BE2C (cell line): Measurements from ENCODE around the gene LIN52.
A peak's percentile ranks its signal among the peaks of the same experiment; 100 is the strongest.

Experiments used
- DNase-seq: peaks from one replicate; pipeline ENCODE4 v3.0.0-alpha.2; 2020
- H3K27me3 ChIP-seq: fragments of 250-450 bp; sonication (Bioruptor Pico); 2 replicates; pipeline ENCODE4 v1.5.1; 2020; ENCODE audit warnings: mild to moderate bottlenecking
- H3K36me3 ChIP-seq: fragments of 250-450 bp; sonication (Bioruptor Pico); 2 replicates; pipeline ENCODE4 v1.5.1; 2020; ENCODE audit warnings: mild to moderate bottlenecking
- H3K4me1 ChIP-seq: fragments of 250-450 bp; sonication (Bioruptor Pico); 2 replicates; pipeline ENCODE4 v1.5.1; 2020
- H3K4me3 ChIP-seq: 2 replicates; pipeline ENCODE4 v1.5.1; 2011; ENCODE audit warnings: low read depth, low read length
- H3K9me3 ChIP-seq: fragments of 250-450 bp; sonication (Bioruptor Pico); 2 replicates; pipeline ENCODE4 v1.5.1; 2020
- CTCF ChIP-seq: IDR thresholded peaks from 2 replicates; pipeline ENCODE4 v1.5.1; 2012; ENCODE audit warnings: mild to moderate bottlenecking, low read depth, low read length

The LIN52 gene

GRCh38 chr14:74048281-74048680 is 36.5 kb upstream of the LIN52 start:
- no peaks in the 10 kb centered on the region for H3K4me1 ChIP-seq
- TF ChIP-seq CTCF, result 0 out of 2 replicates have a peak, but pooled peaks have one; percentile 12
- H3K36me3 ChIP-seq, result no peaks in the 10 kb centered on the region
- no peak for DNase-seq
- no peaks in the 10 kb centered on the region for H3K9me3 ChIP-seq
- H3K4me3 ChIP-seq, result no peak overlapping the region
- H3K27me3 ChIP-seq, result no peaks in the 10 kb centered on the region

GRCh38 chr14:74049876-74050495 is 34.8 kb upstream of the LIN52 start:
- no peak overlapping the region for H3K4me3 ChIP-seq
- H3K4me1 ChIP-seq, result no peaks in the 10 kb centered on the region
- DNase-seq, result no peak
- no peaks in the 10 kb centered on the region for H3K36me3 ChIP-seq
- no peaks in the 10 kb centered on the region for H3K9me3 ChIP-seq
- H3K27me3 ChIP-seq, result no peaks in the 10 kb centered on the region
- TF ChIP-seq CTCF, result no peak

- no peak for DNase-seq
- TF ChIP-seq CTCF, result no peak
- H3K9me3 ChIP-seq, result no peaks in the 10 kb centered on the region
- no peaks in the 10 kb centered on the region for H3K36me3 ChIP-seq
- H3K4me1 ChIP-seq, result no peaks in the 10 kb centered on the region
- no peak overlapping the region for H3K4me3 ChIP-seq
- H3K27me3 ChIP-seq, result no peaks in the 10 kb centered on the region
These were observed 22.0 kb upstream of the LIN52 start for GRCh38 chr14:74062809-74063150.

GRCh38 chr14:74064426-74064825 is 20.3 kb upstream of the LIN52 start:
- H3K36me3 ChIP-seq, result no peaks in the 10 kb centered on the region
- H3K4me1 ChIP-seq, result no peaks in the 10 kb centered on the region
- H3K27me3 ChIP-seq, result no peaks in the 10 kb centered on the region
- no peak for DNase-seq
- TF ChIP-seq CTCF, result no peak
- no peak overlapping the region for H3K4me3 ChIP-seq
- no peaks in the 10 kb centered on the region for H3K9me3 ChIP-seq

- H3K4me1 ChIP-seq, result no peaks in the 10 kb centered on the region
- no peaks in the 10 kb centered on the region for H3K36me3 ChIP-seq
- DNase-seq, result no peak
- no peak for TF ChIP-seq CTCF
- no peaks in the 10 kb centered on the region for H3K9me3 ChIP-seq
- H3K4me3 ChIP-seq, result no peak overlapping the region
- H3K27me3 ChIP-seq, result no peaks in the 10 kb centered on the region
These were observed 19.9 kb upstream of the LIN52 start for GRCh38 chr14:74064883-74065282.

- H3K9me3 ChIP-seq, result no peaks in the 10 kb centered on the region
- no peaks in the 10 kb centered on the region for H3K36me3 ChIP-seq
- H3K4me3 ChIP-seq, result no peak overlapping the region
- H3K4me1 ChIP-seq, result no peaks in the 10 kb centered on the region
- TF ChIP-seq CTCF, result no peak
- no peaks in the 10 kb centered on the region for H3K27me3 ChIP-seq
- no peak for DNase-seq
These were observed 18.8 kb upstream of the LIN52 start for GRCh38 chr14:74065746-74066575.
